ENCODE results near the gene CFC1.
A peak's percentile ranks its signal among the peaks of the same experiment; 100 is the strongest.
"Not testable (repeated sequence)": the region's sequence is repeated elsewhere in the genome, so short reads cannot be mapped to it uniquely, and the experiment has no call there.

Gene CFC1

GRCh38 chr2:130599393-130599792 is at the start of gene CFC1:
CFC1 (minus strand) TSS chr2:130599575; CDS start chr2:130599287, 288 bp downstream.
- DNase-seq (ENCODE audit: low read depth in 2 of 2) = not testable (repeated sequence)

GRCh38 chr2:130641688-130642087 is 42.3 kb upstream of the CFC1 start:
- DNase-seq (ENCODE audit: low read depth in 2 of 2) = not testable (repeated sequence)

DNA sequence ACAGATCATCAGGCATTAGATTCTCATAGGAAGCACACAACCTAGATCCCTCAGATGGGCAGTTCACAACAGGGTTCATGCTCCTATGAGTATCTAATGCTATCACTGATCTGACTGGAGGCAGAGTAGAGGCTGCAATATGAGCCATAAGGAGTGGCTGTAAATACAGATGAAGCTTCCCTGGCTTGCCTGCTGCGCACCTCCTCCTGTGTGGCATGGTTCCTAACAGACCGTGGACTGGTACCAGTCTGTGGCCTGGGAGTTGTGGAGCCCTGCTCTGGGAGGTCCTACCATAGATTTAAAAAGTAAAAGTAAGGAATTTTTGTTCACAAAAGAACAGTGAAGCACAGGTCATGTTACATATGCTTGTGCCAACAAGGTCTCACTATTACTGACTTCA is 39.6 kb upstream of the CFC1 start:
- DNase-seq (ENCODE audit: low read depth in 2 of 2) = not testable (repeated sequence)

- not testable (repeated sequence) for DNase-seq (ENCODE audit: low read depth in 2 of 2)
Observed at GRCh38 chr2:130628784-130629475, 29.6 kb upstream of the CFC1 start.

- DNase-seq (ENCODE audit: low read depth in 2 of 2) = not testable (repeated sequence)
Observed at GRCh38 chr2:130611140-130611539, 11.8 kb upstream of the CFC1 start, which contains the start of gene POTEJ. POTEJ (plus strand) TSS chr2:130611440; CDS start chr2:130611533, 93 bp downstream.

DNA sequence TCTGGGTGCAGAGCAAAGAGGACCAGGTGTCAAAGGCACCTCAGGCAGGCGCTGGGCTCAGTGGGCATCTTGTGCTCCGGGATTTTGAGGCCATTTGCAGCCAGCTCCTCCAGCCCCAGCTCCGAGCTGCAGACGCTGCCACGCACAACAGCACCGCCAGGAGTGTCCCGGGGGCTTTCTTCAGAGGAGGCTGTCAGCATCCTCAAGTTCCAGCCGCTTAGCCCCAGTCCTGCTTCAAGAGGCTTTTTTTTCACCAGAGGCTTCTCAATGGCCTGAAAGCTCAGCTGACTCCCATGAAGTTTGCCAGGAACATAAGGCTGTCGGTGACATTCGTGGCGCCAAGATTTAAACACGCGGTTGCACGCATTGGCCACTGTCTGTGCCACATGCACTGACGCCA is 11.1 kb upstream of the CFC1 start:
- DNase-seq (ENCODE audit: low read depth in 2 of 2) = not testable (repeated sequence)

GRCh38 chr2:130609002-130609920 is 9.9 kb upstream of the CFC1 start:
- not testable (repeated sequence) for DNase-seq (ENCODE audit: low read depth in 2 of 2)

DNA sequence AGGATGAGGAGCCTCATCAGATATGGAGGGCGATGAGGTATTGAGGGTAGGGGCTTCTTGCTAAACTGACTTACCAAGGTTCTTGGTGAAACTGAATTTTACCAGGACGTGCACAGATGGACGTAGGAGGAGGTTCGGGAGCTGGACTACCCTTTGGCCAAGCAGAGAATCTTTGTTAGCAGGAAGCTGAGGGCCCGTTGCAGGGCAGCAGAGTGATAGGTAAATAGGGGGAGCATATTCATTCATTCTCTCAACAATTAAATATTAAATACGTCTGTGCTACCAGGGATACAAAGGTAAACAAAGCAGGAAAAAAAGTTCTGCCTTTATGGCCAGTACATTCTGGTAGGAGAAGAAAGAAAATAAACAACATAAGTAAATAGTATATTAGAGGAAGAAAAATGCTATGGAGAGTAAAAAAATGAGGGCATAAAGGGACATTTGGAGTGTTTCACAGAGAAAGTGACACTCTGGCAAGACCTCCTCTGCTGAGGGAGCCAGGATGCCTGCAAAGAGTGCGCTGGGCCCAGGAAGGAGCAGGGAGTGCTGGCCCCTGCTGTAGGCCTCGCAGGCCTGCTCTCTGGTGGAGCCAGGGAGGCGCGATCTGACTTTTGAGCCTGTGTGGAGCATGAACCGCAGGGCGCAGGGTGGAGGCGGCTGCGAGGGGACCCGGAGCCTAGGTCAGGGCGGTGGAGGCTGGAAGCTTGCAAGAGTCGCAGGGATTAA is 9.1 kb upstream of the CFC1 start:
- not testable (repeated sequence) for DNase-seq (ENCODE audit: low read depth in 2 of 2)

DNA sequence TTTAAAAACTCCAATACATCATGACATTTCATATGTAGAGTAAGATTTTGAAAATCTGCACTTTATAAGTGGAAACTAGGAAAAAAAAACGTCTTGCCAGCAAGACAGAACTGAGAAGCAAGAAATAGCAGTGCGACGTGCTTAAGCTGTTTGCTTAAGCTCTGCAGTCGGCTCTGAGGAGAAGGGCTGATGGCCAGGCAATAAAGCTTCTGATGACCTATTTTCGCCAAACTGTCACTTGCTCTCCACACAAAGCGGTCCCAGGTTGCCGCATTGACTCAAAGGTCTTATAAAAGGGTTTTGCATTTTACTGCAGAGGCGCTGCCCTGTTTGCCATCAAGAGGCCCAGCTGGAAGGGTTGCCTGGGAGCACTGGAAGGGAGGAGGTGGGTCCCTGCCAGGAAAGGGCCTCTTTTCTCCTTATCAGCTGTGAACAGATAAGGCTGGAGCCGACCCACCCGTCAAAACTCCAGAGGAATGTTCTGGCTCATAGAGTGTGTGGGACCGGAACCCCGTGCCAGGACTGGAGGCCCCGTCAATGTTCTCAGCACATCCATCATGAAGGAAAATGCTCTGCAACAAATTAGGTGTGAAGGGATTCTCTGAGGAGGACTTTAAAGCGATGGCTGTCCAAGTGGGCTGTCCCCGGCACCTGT is 2.4 kb upstream of the CFC1 start:
- not testable (repeated sequence) for DNase-seq (ENCODE audit: low read depth in 2 of 2)

DNA sequence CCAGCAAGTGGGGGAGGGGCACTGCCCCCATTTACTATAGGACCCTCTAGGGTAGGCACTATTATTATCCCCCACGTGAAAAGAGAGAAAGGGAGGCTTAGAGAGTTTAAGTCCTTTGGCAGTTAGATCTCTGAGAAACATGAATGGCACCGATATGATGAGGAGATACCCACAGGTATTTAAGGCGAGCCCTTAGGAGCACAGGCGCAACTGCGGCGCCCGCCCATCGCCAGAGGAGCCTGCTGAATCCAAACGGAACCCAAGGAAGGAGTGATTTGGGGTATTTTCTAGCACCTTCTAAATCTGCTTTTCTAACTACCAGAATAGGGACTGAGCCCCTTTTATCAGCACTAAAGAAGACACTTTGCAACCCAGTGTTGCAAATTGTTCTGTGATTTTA is 551 bp upstream of the CFC1 start:
- DNase-seq (ENCODE audit: low read depth in 2 of 2) = not testable (repeated sequence)

GRCh38 chr2:130598463-130598862 is 912 bp downstream of the CFC1 start:
- not testable (repeated sequence) for DNase-seq (ENCODE audit: low read depth in 2 of 2)

- not testable (repeated sequence) for DNase-seq (ENCODE audit: low read depth in 2 of 2)
Observed at GRCh38 chr2:130597994-130598393, 1.4 kb downstream of the CFC1 start.

DNA sequence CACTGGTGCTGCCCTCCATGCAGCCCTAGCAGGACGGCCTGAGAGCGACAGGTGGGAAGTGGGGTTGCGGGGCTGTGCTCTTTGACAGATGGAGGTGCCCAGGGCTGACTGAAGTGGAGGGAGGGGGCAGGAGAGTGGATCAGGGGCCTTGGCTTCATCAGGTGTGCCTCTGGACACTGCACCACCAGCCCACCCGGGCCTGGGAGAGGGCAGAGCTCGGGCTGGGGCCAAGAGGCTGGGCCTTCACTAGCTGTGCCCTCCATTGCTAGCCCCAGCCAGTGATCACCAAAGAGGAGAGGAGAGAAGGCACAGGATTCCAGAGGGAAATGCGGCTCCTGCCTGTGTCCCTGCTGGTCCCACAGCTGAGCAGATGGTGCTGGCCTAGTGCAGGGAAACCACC is 2.6 kb downstream of the CFC1 start:
- not testable (repeated sequence) for DNase-seq (ENCODE audit: low read depth in 2 of 2)

DNA sequence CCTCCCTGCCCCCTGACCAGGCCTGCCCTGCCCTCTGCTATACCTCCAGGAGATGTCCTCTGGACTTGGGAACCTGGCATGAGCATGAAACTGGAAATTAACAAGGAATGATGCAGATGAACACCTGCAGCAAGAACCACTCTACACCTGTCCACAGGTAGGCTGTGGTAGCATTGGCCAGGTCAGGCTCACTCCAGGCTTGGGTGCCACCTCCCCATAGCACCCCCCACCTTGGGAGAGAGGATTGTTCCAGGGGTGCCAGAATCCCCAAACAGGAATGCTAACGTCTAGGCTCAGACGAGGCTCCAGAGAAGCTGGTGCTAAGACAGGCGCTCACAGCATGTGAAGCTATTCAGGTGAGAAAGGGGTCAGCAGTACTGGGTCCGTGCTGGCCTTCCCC is 5.4 kb downstream of the CFC1 start:
- DNase-seq (ENCODE audit: low read depth in 2 of 2) = not testable (repeated sequence)

DNA sequence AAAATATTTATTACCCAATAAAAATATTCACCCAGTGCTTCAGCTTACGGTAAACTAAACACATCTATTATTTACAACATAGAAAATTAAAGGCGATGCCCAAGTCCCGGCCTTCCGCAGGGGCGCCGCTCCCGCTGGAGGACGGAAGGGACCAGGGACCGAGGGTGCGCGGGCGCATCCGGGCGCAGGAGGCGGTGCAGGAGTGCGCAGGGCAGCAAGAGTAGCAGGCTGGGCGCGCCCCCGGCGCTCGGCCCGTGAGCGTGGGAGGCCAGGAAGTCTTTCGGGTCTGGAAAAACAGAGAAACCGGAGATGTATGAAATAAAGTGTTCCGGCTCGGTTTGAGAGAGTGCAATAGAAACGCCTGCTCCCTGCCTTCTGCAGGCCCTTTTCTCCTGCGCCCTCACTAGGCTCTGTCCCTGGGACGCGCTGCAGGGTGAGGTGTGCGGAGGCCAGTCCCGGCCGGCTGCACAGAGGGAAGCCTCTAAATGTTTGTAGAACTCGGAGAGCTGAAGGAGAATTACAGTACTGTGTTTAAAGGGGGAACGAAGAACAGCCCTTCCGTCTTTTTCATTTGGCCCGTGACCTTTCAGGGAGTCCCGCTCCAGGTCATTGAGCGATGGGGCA is 6.5 kb downstream of the CFC1 start:
- DNase-seq (ENCODE audit: low read depth in 2 of 2) = not testable (repeated sequence)

GRCh38 chr2:130590842-130591359 is 8.5 kb downstream of the CFC1 start:
- DNase-seq (ENCODE audit: low read depth in 2 of 2) = not testable (repeated sequence)

- DNase-seq (ENCODE audit: low read depth in 2 of 2) = not testable (repeated sequence)
Observed at GRCh38 chr2:130590170-130590841, 9.1 kb downstream of the CFC1 start.

GRCh38 chr2:130588688-130589458 is 10.5 kb downstream of the CFC1 start:
- DNase-seq (ENCODE audit: low read depth in 2 of 2) = peak in 1 of 2 donors; percentile 0

- DNase-seq (ENCODE audit: low read depth in 2 of 2) = not testable (repeated sequence)
Observed at GRCh38 chr2:130584726-130585125, 14.6 kb downstream of the CFC1 start.
